LNCaP clone FGC (cell line): ENCODE results near the gene CLDN16.

Source experiments
- DNase-seq: peaks from one replicate; pipeline ENCODE4 v3.0.0-alpha.2; 2011; ENCODE audit warnings: low read depth
- H3K4me3 ChIP-seq: 2 replicates; pipeline ENCODE4 v1.5.1; 2011; ENCODE audit warnings: mild to moderate bottlenecking, low read depth, low read length, control low read depth
- CTCF ChIP-seq: IDR thresholded peaks from 2 replicates; pipeline ENCODE4 v1.5.1; 2012; ENCODE audit warnings: mild to moderate bottlenecking; ENCODE audit not compliant: control insufficient read depth, insufficient read depth; ENCODE audit errors: extremely low read depth

Gene CLDN16

GRCh38 chr3:190387578-190388213, at the start of gene CLDN16:
Gene CLDN16, plus strand, starts transcription at chr3:190388163. Its CDS starts 167 bp downstream, at chr3:190388330.
- H3K4me3 ChIP-seq = no peak within 1 kb of the TSS
- no peak for DNase-seq
- no peak for TF ChIP-seq CTCF

- no peak for DNase-seq
- TF ChIP-seq CTCF = no peak
- no peak overlapping the region for H3K4me3 ChIP-seq
These were observed 49.2 kb upstream of the CLDN16 start for GRCh38 chr3:190338717-190339116.

- H3K4me3 ChIP-seq = no peak overlapping the region
- peak; percentile 27; the same call in 1 of the 2 replicates for TF ChIP-seq CTCF
- DNase-seq = no peak
These were observed 48.8 kb upstream of the CLDN16 start for GRCh38 chr3:190339130-190339529.

GRCh38 chr3:190340071-190340470, 47.9 kb upstream of the CLDN16 start:
- no peak for TF ChIP-seq CTCF
- no peak overlapping the region for H3K4me3 ChIP-seq
- no peak for DNase-seq

GRCh38 chr3:190345027-190345821, 42.7 kb upstream of the CLDN16 start:
- peak; percentile 86 for DNase-seq
- peak overlapping the region; percentile 31 for H3K4me3 ChIP-seq
- no peak for TF ChIP-seq CTCF

- no peak for TF ChIP-seq CTCF
- H3K4me3 ChIP-seq = peak overlapping the region; percentile 24
- DNase-seq = no peak
These were observed 42.1 kb upstream of the CLDN16 start for GRCh38 chr3:190345878-190346277.
